HG02798 (cell line): ENCODE measurements around the gene MAGIX.
"Not testable (repeated sequence)": the region's sequence is repeated elsewhere in the genome, so short reads cannot be mapped to it uniquely, and the experiment has no call there.

Experiments used
- ATAC-seq: cut with Tn5 transposase; IDR thresholded peaks from one replicate; pipeline ENCODE4 v1.9.1; 2021; ENCODE audit warnings: mild to moderate bottlenecking; ENCODE audit not compliant: unreplicated experiment, poor library complexity

MAGIX gene

GRCh38 chrX:49162620-49163019, at the start of gene MAGIX:
Gene MAGIX (plus strand): TSS chrX:49162758. CDS start chrX:49162890, 132 bp downstream.
- no peak for ATAC-seq

GRCh38 chrX:49116076-49116475, 46.5 kb upstream of the MAGIX start:
- ATAC-seq = no peak

GRCh38 chrX:49116716-49117115, 45.8 kb upstream of the MAGIX start:
- no peak for ATAC-seq

GRCh38 chrX:49117581-49117980, 45.0 kb upstream of the MAGIX start:
- ATAC-seq = no peak

- ATAC-seq = no peak
Measured at GRCh38 chrX:49120091-49120490, 42.5 kb upstream of the MAGIX start.

GRCh38 chrX:49122499-49122898, 40.1 kb upstream of the MAGIX start:
- ATAC-seq = no peak

- not testable (repeated sequence) for ATAC-seq
Measured at GRCh38 chrX:49127742-49128258, 34.8 kb upstream of the MAGIX start.

GRCh38 chrX:49129427-49129826, 33.1 kb upstream of the MAGIX start:
- no peak for ATAC-seq

- not testable (repeated sequence) for ATAC-seq
Measured at GRCh38 chrX:49132275-49132674, 30.3 kb upstream of the MAGIX start.

GRCh38 chrX:49133759-49134158, 28.8 kb upstream of the MAGIX start:
- no peak for ATAC-seq

GRCh38 chrX:49137492-49137891, 25.1 kb upstream of the MAGIX start:
- ATAC-seq = no peak

GRCh38 chrX:49139713-49140112, 22.8 kb upstream of the MAGIX start:
- ATAC-seq = no peak

GRCh38 chrX:49142264-49142663, 20.3 kb upstream of the MAGIX start:
- not testable (repeated sequence) for ATAC-seq

GRCh38 chrX:49143154-49143553, 19.4 kb upstream of the MAGIX start:
- ATAC-seq = not testable (repeated sequence)

GRCh38 chrX:49147282-49147681, 15.3 kb upstream of the MAGIX start:
- ATAC-seq = no peak

GRCh38 chrX:49147936-49148335, 14.6 kb upstream of the MAGIX start:
- no peak for ATAC-seq

GRCh38 chrX:49148390-49149100, 14.0 kb upstream of the MAGIX start:
- not testable (repeated sequence) for ATAC-seq

GRCh38 chrX:49149291-49149690, 13.3 kb upstream of the MAGIX start:
- ATAC-seq = not testable (repeated sequence)

GRCh38 chrX:49153467-49153866, 9.1 kb upstream of the MAGIX start:
- ATAC-seq = no peak

GRCh38 chrX:49155243-49155899, 7.2 kb upstream of the MAGIX start:
- peak; percentile 12 for ATAC-seq
